HG02884 (cell line): ENCODE data around the gene FAM174B.
"Not testable (repeated sequence)": the region's sequence is repeated elsewhere in the genome, so short reads cannot be mapped to it uniquely, and the experiment has no call there.

Experiments used
- ATAC-seq: cut with Tn5 transposase; IDR thresholded peaks from one replicate; pipeline ENCODE4 v1.9.1; 2021; ENCODE audit warnings: mild to moderate bottlenecking, moderate library complexity; ENCODE audit not compliant: unreplicated experiment

The FAM174B gene

GRCh38 chr15:92619145-92620101 lies 36.2 kb downstream of the FAM174B start:
- ATAC-seq: no peak

GRCh38 chr15:92617549-92618520 lies 37.7 kb downstream of the FAM174B start:
- no peak for ATAC-seq

GRCh38 chr15:92616621-92617548 lies 38.7 kb downstream of the FAM174B start:
- ATAC-seq: no peak

GRCh38 chr15:92614791-92615785 lies 40.5 kb downstream of the FAM174B start:
- ATAC-seq: no peak

GRCh38 chr15:92614301-92614700 lies 41.3 kb downstream of the FAM174B start:
- no peak for ATAC-seq

GRCh38 chr15:92613841-92614240 lies 41.7 kb downstream of the FAM174B start:
- ATAC-seq: no peak

- ATAC-seq: no peak
These were observed 42.7 kb downstream of the FAM174B start for GRCh38 chr15:92612891-92613290.

- no peak for ATAC-seq
These were observed 43.4 kb downstream of the FAM174B start for GRCh38 chr15:92611995-92612745.

- no peak for ATAC-seq
These were observed 44.4 kb downstream of the FAM174B start for GRCh38 chr15:92611150-92611549.

GRCh38 chr15:92610101-92610520 lies 45.5 kb downstream of the FAM174B start:
- no peak for ATAC-seq

GRCh38 chr15:92608866-92609700 lies 46.5 kb downstream of the FAM174B start:
- no peak for ATAC-seq

GRCh38 chr15:92606836-92607150 lies 48.8 kb downstream of the FAM174B start:
- ATAC-seq: not testable (repeated sequence)

GRCh38 chr15:92606126-92606835 lies 49.3 kb downstream of the FAM174B start:
- ATAC-seq: no peak

- no peak for ATAC-seq
These were observed 50.2 kb downstream of the FAM174B start for GRCh38 chr15:92605225-92605944.

- ATAC-seq: no peak
These were observed 51.7 kb downstream of the FAM174B start for GRCh38 chr15:92603743-92604470.

GRCh38 chr15:92603278-92603677 lies 52.3 kb downstream of the FAM174B start:
- no peak for ATAC-seq
